ENCODE measurements around the gene CDC42EP4. TPM values are rescaled to one million over a fixed set of nuclear protein-coding genes. Genes with fewer than 3 reads are reported as not detected.
"Not testable (repeated sequence)": the region's sequence is repeated elsewhere in the genome, so short reads cannot be mapped to it uniquely, and the experiment has no call there.

The CDC42EP4 gene
- total RNA-seq, 1 donor from 2014 or later = 0.86 TPM

DNA sequence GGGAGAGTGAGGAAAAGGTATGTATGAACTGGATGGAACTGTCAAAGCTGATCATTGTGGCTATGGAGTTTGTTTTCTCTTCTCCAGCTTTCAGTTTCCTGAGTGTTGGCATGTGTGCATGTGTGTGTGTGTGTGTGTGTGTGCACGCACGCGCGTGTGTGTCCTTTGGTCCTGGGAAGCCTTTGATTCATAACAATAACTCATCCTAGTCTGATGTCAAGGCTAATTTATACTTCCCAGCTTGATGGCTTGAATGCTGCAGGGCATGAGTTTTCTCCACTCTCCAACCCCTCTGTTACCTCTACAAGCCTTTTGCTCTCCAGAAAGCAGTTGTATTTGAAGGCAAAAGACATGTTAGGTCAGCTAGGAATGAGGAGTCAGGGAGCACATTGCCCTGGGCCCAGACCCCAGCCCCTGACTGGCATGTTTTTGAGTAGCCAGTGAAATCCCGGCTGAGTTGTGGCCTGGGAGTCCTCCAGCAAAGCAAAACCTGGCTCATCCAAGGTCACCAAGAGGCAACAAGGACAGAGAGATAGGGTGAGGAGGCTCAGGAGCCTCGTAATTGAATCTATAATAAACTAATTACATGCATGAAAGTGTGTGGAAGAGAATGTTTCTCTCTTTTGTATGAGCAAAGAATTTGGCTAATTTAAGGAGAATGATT lies 8.9 kb upstream of the CDC42EP4 start:
- intact Hi-C loops (cut with micrococcal nuclease) = no loop called here
- H3K36me3 Mint-ChIP-seq (ENCODE audit: low read depth) = no peaks in the 10 kb centered on the region
- no peak for DNase-seq
- peaks cover 6% of the 10 kb centered on the region for H3K27me3 Mint-ChIP-seq
- no peaks in the 10 kb centered on the region for H3K4me1 Mint-ChIP-seq
- H3K4me3 Mint-ChIP-seq = no peak overlapping the region
- no peak overlapping the region for H3K27ac Mint-ChIP-seq
- no peaks in the 10 kb centered on the region for H3K9me3 Mint-ChIP-seq

GRCh38 chr17:73319766-73320165 lies 8.0 kb upstream of the CDC42EP4 start:
- H3K9me3 Mint-ChIP-seq = no peaks in the 10 kb centered on the region
- no peak for DNase-seq
- H3K27ac Mint-ChIP-seq = no peak overlapping the region
- intact Hi-C loops (cut with micrococcal nuclease) = no loop called here
- H3K36me3 Mint-ChIP-seq (ENCODE audit: low read depth) = no peaks in the 10 kb centered on the region
- peaks cover 3% of the 10 kb centered on the region for H3K27me3 Mint-ChIP-seq
- H3K4me1 Mint-ChIP-seq = no peaks in the 10 kb centered on the region
- H3K4me3 Mint-ChIP-seq = no peak overlapping the region

GRCh38 chr17:73318836-73319235 lies 7.0 kb upstream of the CDC42EP4 start:
- DNase-seq = no peak
- no peaks in the 10 kb centered on the region for H3K9me3 Mint-ChIP-seq
- H3K36me3 Mint-ChIP-seq (ENCODE audit: low read depth) = no peaks in the 10 kb centered on the region
- no peak overlapping the region for H3K27ac Mint-ChIP-seq
- no peaks in the 10 kb centered on the region for H3K4me1 Mint-ChIP-seq
- H3K27me3 Mint-ChIP-seq = peaks cover 2% of the 10 kb centered on the region
- intact Hi-C loops (cut with micrococcal nuclease) = no loop called here
- no peak overlapping the region for H3K4me3 Mint-ChIP-seq

- Mint-ChIP-seq H3K27me3 (peaks cover 3% of the 10 kb centered on the region), H3K27ac (no peak overlapping the region), H3K4me1 (no peaks in the 10 kb centered on the region), H3K9me3 (no peaks in the 10 kb centered on the region), H3K36me3 (ENCODE audit: low read depth) (no peaks in the 10 kb centered on the region), H3K4me3 (no peak overlapping the region)
- intact Hi-C loops (cut with micrococcal nuclease) = no loop called here
- no peak for DNase-seq
These were observed 6.6 kb upstream of the CDC42EP4 start for GRCh38 chr17:73318427-73318813.

DNA sequence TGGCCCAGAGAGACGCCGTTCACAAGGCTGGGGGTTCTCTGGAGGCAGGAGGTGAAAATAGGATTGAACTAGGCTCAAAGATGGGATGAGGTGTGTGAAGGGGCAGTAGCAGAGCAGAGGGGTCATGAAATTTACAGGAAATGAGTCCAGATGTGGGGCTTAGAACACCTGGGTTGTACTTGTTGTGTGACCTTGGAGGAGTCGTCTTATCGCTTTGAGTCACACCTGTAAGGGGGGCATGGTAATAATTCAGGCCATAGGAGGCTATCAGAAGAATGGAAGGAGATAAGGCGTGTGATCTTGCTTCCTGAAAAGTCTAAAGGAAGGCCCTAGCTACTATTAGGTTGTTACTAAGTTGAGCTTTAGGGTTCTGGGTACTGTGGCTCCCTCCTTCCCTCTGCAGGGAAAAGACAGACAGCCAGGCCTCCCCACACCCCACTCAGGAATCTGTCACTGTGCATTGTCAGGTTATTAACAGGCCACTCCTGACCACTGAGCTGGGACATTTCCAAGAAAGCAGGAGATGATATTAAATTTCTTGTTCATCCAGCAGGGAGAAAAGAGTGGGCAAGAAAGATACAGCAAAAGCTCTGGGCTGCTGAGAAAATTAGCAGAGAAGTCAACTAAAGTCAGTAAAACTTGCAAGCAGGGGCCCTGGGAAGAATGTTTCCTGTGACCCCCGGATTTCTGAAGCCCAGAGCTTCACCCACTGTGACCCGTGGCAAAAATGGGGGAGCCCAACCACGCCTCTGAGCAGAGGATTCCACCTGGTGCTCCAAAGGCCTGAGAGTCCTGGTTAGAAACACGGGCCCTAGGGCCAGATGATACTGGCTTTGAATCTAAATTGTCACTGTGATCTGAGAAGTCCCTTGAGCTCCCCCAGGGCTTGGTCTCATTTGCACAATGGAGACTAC lies 6.0 kb upstream of the CDC42EP4 start:
- H3K36me3 Mint-ChIP-seq (ENCODE audit: low read depth) = no peaks in the 10 kb centered on the region
- intact Hi-C loops (cut with micrococcal nuclease) = no loop called here
- H3K27me3 Mint-ChIP-seq = peaks cover 4% of the 10 kb centered on the region

DNA sequence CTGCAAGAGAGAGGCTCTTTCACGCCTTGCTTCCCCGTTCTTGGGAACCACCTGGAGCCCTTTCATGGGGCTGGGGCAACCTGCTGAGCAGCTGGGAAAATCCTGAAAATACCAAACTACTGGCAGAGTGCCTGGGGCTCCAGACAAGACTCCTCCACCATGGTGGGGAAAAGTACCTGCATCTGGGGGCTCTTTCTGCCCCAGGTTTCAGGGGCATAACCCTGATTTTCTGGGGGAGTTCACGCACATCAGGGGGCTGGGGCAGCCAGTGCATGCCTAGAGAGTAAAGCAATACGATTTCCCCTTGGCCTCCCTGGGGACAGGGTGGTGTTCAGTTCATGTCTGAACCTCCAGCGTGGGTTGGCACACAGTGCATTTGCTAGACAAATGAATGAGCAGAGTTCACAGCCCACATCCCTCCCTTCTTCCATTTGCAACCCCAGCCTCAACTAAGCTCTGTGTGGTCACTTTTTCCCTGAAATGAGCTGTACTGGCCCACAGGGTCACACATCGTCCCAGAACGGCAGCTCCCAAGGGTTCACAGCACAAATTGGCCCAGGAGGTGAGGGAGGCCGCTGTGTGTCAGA lies 5.2 kb upstream of the CDC42EP4 start:
- Mint-ChIP-seq H3K27ac (no peak overlapping the region), H3K4me3 (no peak overlapping the region), H3K27me3 (peaks cover 4% of the 10 kb centered on the region), H3K4me1 (no peaks in the 10 kb centered on the region), H3K9me3 (no peaks in the 10 kb centered on the region), H3K36me3 (ENCODE audit: low read depth) (no peaks in the 10 kb centered on the region)
- intact Hi-C loops (cut with micrococcal nuclease) = no loop called here
- DNase-seq = no peak

More for the DNA sequence above, 6.0 kb upstream of the CDC42EP4 start:
- no peak overlapping the region for H3K27ac Mint-ChIP-seq
- no peak overlapping the region for H3K4me3 Mint-ChIP-seq
- H3K9me3 Mint-ChIP-seq = no peaks in the 10 kb centered on the region
- no peak for DNase-seq
- no peaks in the 10 kb centered on the region for H3K4me1 Mint-ChIP-seq

- peaks cover 4% of the 10 kb centered on the region for H3K27me3 Mint-ChIP-seq
- no peak overlapping the region for H3K4me3 Mint-ChIP-seq
- intact Hi-C loops (cut with micrococcal nuclease) = no loop called here
- H3K4me1 Mint-ChIP-seq = no peaks in the 10 kb centered on the region
- H3K9me3 Mint-ChIP-seq = no peaks in the 10 kb centered on the region
- no peak overlapping the region for H3K27ac Mint-ChIP-seq
- no peak for DNase-seq
- no peaks in the 10 kb centered on the region for H3K36me3 Mint-ChIP-seq (ENCODE audit: low read depth)
These were observed 3.7 kb upstream of the CDC42EP4 start for GRCh38 chr17:73315471-73315870.

DNA sequence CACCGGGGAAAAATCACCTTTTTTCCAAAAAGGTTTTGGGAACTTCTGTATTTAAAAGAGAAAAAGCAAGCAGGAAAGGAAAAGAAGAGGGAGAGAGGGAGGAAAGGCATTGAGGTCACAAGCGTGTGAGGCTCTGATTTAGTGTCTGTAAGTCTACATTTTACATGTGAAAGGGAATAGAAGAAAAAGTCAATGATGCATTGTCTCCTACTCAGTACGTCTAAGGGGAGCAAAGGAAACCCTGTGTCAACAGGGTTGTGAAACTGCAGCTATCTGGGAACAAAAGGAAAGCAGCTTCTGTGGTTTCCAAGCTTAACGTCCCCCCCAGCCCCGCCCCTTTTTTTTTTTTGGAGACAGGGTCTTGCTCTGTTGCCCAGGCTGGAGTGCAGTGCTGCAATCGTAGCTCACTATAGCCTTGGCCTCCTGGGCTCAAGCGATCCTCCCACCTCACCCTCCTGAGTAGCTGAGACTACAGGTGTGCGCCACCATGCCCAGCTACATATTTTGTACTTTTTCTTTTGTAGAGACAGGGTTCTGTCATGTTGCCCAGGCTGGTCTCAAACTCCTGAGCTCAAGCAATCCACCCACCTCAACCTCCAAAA lies 1.8 kb upstream of the CDC42EP4 start:
- Mint-ChIP-seq H3K4me1 (peaks cover 5% of the 10 kb centered on the region), H3K27me3 (peaks cover 8% of the 10 kb centered on the region), H3K27ac (no peak overlapping the region), H3K4me3 (peak overlapping the region; percentile 18), H3K36me3 (ENCODE audit: low read depth) (no peaks in the 10 kb centered on the region), H3K9me3 (no peaks in the 10 kb centered on the region)
- intact Hi-C loops (cut with micrococcal nuclease) = no loop called here
- no peak for DNase-seq

- H3K36me3 Mint-ChIP-seq (ENCODE audit: low read depth); H3K4me1 Mint-ChIP-seq; DNase-seq; H3K27ac Mint-ChIP-seq; H3K9me3 Mint-ChIP-seq; H3K4me3 Mint-ChIP-seq: not testable (repeated sequence)
- intact Hi-C loops (cut with micrococcal nuclease) = loop anchor here (1.0 kb wide), 1 partner anchor 120 kb away; the partner anchor contains the start of gene COG1
- peaks cover 10% of the 10 kb centered on the region for H3K27me3 Mint-ChIP-seq
These were observed 1.1 kb upstream of the CDC42EP4 start for GRCh38 chr17:73312887-73313286.

- Mint-ChIP-seq H3K27ac (peak overlapping the region; percentile 25), H3K27me3 (peaks cover 12% of the 10 kb centered on the region), H3K4me3 (peak overlapping the region; percentile 86), H3K4me1 (peaks cover 5% of the 10 kb centered on the region), H3K9me3 (no peaks in the 10 kb centered on the region), H3K36me3 (ENCODE audit: low read depth) (no peaks in the 10 kb centered on the region)
- DNase-seq = no peak
- intact Hi-C loops (cut with micrococcal nuclease) = loop anchor here (1.0 to 2.0 kb wide), 2 partner anchors 59 to 79 kb away; a partner anchor contains a TSS
These were observed 397 bp downstream of the CDC42EP4 start for GRCh38 chr17:73311428-73311780.

GRCh38 chr17:73309727-73310596 lies 1.8 kb downstream of the CDC42EP4 start:
- no peak for DNase-seq
- Mint-ChIP-seq H3K27ac (no peak overlapping the region), H3K4me1 (peaks cover 5% of the 10 kb centered on the region), H3K36me3 (ENCODE audit: low read depth) (no peaks in the 10 kb centered on the region), H3K9me3 (no peaks in the 10 kb centered on the region), H3K27me3 (peaks cover 12% of the 10 kb centered on the region), H3K4me3 (peak overlapping the region; percentile 86)
- intact Hi-C loops (cut with micrococcal nuclease) = loop anchor here (2.0 kb wide), 1 partner anchor 61 kb away; no protein-coding TSS in a partner anchor

DNA sequence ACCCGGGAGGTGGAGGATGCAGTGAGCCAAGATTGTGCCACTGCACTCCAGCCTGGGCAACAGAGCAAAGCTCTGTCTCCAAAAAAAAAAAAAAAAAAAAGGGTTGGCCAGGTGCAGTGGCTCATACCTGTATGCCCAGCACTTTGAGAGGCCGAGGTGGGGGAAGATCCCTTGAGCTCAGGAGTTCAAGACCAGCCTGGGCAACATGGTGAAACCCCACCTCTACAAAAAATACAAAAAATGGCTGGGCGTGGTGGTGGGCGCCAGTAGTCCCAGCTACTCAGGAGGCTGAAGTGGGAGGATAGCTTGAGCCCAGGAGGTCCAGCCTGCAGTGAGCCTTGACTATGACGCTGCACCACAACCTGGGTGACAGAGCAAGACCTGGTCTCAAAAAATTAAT lies 2.8 kb downstream of the CDC42EP4 start:
- H3K4me3 Mint-ChIP-seq; DNase-seq; H3K4me1 Mint-ChIP-seq; H3K27ac Mint-ChIP-seq; intact Hi-C loops (cut with micrococcal nuclease); H3K9me3 Mint-ChIP-seq; H3K36me3 Mint-ChIP-seq (ENCODE audit: low read depth): not testable (repeated sequence)
- H3K27me3 Mint-ChIP-seq = peaks cover 13% of the 10 kb centered on the region
